PFSK-1 (cell line): ENCODE results near the gene GRM1.

Experiments used
- FOXP2 ChIP-seq: optimal IDR thresholded peaks from 2 replicates; pipeline ENCODE3; 2011; ENCODE audit warnings: borderline replicate concordance, control low read depth, inconsistent platforms; ENCODE audit not compliant: insufficient read depth; ENCODE audit errors: extremely low read length, extremely low read depth
- POLR2AphosphoS5 ChIP-seq: IDR thresholded peaks from 2 replicates; pipeline ENCODE4 v1.6.1; 2012; ENCODE audit warnings: low read depth, mild to moderate bottlenecking, control low read depth, low read length, moderate library complexity
- SIN3A ChIP-seq: IDR thresholded peaks from 2 replicates; pipeline ENCODE4 v1.6.1; 2012; ENCODE audit warnings: mild to moderate bottlenecking, low read length, moderate library complexity, borderline replicate concordance; ENCODE audit not compliant: insufficient read depth
- TAF1 ChIP-seq: IDR thresholded peaks from 2 replicates; pipeline ENCODE4 v1.6.1; 2012; ENCODE audit warnings: low read length, control low read depth, borderline replicate concordance; ENCODE audit not compliant: insufficient read depth
- TF ChIP-seq, protein P1 (sequence below), 2 experiments: IDR thresholded peaks; 2 replicates each; pipeline versions ENCODE4 v1.6.1 to v1.8.0; 2011 to 2012; ENCODE audit warnings: low read depth in 2 of 2, low read length in 2 of 2, control low read depth in 1 of 2, inconsistent platforms in 1 of 2, mild to moderate bottlenecking in 1 of 2, moderate library complexity in 1 of 2; ENCODE audit not compliant: insufficient read depth in 1 of 2

The GRM1 gene

DNA sequence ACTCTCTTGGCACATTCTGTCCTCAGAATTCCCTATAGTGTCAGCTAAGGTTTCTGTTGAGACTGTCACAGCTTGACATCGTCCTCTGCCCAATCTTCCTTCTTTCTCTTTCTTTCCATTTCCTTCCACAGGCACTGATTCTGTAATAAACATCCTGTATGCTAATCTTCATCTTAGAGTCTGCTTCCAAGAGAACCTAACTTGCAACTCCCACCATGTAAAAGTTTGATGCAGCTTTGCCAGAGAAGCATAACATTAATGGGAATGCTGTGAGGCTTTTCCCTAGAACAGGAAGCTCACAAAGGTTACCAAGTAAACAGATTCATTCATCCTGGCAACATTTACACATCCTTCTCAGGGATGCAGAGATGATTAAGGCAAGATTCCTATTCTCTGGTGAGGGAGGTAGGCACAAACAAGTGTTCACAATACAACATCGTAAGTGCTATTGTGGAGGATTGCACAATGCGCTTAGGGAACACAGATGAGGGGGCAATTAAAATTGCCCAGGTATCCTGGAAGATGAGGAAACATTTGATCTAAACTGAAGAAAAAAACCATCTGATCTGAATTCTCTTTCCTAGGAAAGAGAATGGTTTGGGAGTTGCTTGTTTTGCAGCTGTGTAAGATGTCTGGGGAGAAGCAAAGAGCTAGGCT is 74.7 kb downstream of the GRM1 start:
- TF ChIP-seq SIN3A = no peak
- TF ChIP-seq FOXP2 = no peak
- TF ChIP-seq TAF1 = no peak
- TF ChIP-seq, protein P1, sequence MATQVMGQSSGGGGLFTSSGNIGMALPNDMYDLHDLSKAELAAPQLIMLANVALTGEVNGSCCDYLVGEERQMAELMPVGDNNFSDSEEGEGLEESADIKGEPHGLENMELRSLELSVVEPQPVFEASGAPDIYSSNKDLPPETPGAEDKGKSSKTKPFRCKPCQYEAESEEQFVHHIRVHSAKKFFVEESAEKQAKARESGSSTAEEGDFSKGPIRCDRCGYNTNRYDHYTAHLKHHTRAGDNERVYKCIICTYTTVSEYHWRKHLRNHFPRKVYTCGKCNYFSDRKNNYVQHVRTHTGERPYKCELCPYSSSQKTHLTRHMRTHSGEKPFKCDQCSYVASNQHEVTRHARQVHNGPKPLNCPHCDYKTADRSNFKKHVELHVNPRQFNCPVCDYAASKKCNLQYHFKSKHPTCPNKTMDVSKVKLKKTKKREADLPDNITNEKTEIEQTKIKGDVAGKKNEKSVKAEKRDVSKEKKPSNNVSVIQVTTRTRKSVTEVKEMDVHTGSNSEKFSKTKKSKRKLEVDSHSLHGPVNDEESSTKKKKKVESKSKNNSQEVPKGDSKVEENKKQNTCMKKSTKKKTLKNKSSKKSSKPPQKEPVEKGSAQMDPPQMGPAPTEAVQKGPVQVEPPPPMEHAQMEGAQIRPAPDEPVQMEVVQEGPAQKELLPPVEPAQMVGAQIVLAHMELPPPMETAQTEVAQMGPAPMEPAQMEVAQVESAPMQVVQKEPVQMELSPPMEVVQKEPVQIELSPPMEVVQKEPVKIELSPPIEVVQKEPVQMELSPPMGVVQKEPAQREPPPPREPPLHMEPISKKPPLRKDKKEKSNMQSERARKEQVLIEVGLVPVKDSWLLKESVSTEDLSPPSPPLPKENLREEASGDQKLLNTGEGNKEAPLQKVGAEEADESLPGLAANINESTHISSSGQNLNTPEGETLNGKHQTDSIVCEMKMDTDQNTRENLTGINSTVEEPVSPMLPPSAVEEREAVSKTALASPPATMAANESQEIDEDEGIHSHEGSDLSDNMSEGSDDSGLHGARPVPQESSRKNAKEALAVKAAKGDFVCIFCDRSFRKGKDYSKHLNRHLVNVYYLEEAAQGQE (IDR thresholded peaks at IDR 0.05; ENCODE audit: insufficient read depth in 1 of 2, low read depth in 2 of 2, low read length in 2 of 2) = no peak
- no peak for TF ChIP-seq POLR2AphosphoS5

DNA sequence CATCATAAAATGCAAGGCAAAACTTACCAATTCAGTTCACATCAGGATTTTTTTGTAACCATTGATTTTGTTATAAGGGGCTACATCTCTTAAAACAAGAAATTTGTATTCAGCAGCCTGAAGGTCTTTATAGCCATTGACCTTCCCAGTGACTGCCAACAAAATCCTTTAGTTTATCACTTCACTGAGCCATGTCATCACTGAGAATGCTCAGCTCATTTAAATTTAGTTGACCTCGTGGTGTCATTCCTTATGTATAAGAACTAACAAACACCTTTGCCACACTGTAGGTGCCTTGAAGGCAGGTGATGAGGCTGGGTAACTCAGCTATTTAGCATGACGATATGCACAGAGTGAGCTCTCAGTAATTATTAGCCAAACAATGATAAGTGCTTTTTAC is 77.7 kb downstream of the GRM1 start:
- TF ChIP-seq TAF1 (no peak), SIN3A (no peak), FOXP2 (no peak), POLR2AphosphoS5 (no peak)
- TF ChIP-seq, protein P1 (IDR thresholded peaks at IDR 0.05; ENCODE audit: insufficient read depth in 1 of 2, low read depth in 2 of 2, low read length in 2 of 2) = no peak

DNA sequence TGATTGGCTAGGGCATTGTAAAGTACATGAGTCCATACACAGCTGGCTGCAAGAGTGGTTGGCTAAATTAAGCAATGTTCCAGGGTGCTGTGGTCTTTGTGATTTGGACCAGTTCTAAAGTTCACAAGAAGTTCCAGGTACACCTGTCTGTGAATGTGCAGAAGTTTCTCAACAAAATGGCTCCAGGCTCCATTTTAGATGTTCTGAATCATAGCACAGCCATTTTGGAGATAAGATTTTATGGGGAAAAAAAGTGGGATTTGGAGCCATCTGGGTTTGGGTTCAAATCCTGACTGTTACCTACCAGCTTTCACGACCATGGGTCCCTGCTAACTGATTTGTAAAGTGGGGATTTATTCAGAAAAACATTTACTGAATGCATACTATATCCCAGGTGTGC is 82.1 kb downstream of the GRM1 start:
- no peak for TF ChIP-seq SIN3A
- TF ChIP-seq, protein P1 (IDR thresholded peaks at IDR 0.05; ENCODE audit: insufficient read depth in 1 of 2, low read depth in 2 of 2, low read length in 2 of 2) = no peak
- no peak for TF ChIP-seq TAF1
- no peak for TF ChIP-seq FOXP2
- no peak for TF ChIP-seq POLR2AphosphoS5

DNA sequence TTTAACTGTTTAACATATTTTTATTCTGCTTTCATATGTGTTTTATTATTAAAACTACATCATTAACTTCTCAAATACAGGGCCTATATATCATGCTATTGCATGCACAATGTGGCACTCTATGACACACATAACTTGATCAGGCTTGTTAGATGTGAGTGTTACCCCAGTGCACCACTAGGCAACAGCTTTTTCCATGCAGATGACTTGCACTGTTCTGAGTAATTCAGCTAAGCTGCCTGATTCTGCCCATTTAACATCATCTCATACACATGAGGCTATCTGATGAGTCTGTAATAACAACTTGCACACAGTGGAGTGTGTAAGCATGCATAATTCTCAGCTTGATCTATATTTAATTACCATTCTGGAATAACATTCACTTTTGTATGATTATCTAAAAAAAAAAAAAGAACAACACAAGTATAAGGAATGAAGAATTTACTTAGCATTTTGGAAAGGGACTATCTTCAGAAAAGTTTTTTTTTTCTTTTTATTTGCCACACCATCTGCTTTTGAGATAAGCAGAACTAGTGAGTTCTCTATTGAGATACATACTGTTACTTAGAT is 83.1 kb downstream of the GRM1 start:
- TF ChIP-seq, protein P1 (IDR thresholded peaks at IDR 0.05; ENCODE audit: insufficient read depth in 1 of 2, low read depth in 2 of 2, low read length in 2 of 2) = no peak
- no peak for TF ChIP-seq SIN3A
- no peak for TF ChIP-seq POLR2AphosphoS5
- TF ChIP-seq TAF1 = no peak
- TF ChIP-seq FOXP2 = no peak
